ENCODE results near the gene MTCP1.
A peak's percentile ranks its signal among the peaks of the same experiment; 100 is the strongest.

The MTCP1 gene

GRCh38 chrX:155053656-155054055, 17.3 kb downstream of the MTCP1 start:
- no peak for DNase-seq (ENCODE audit: low read depth)

- DNase-seq (ENCODE audit: low read depth) = no peak
These were observed 18.0 kb downstream of the MTCP1 start for GRCh38 chrX:155052738-155053498.

- DNase-seq (ENCODE audit: low read depth) = no peak
These were observed 21.8 kb downstream of the MTCP1 start for GRCh38 chrX:155048977-155049619.

- DNase-seq (ENCODE audit: low read depth) = no peak
These were observed 24.0 kb downstream of the MTCP1 start for GRCh38 chrX:155046811-155047528.

- no peak for DNase-seq (ENCODE audit: low read depth)
These were observed 24.7 kb downstream of the MTCP1 start for GRCh38 chrX:155046129-155046810.

GRCh38 chrX:155035688-155036087, 35.2 kb downstream of the MTCP1 start:
- DNase-seq (ENCODE audit: low read depth) = no peak

GRCh38 chrX:155031657-155032056, 39.3 kb downstream of the MTCP1 start:
- no peak for DNase-seq (ENCODE audit: low read depth)

GRCh38 chrX:155028877-155029291, 42.1 kb downstream of the MTCP1 start:
- DNase-seq (ENCODE audit: low read depth) = no peak

GRCh38 chrX:155028129-155028528, 42.8 kb downstream of the MTCP1 start:
- no peak for DNase-seq (ENCODE audit: low read depth)

- no peak for DNase-seq (ENCODE audit: low read depth)
These were observed 43.3 kb downstream of the MTCP1 start for GRCh38 chrX:155027509-155028066.

- peak; percentile 90 for DNase-seq (ENCODE audit: low read depth)
These were observed 44.0 kb downstream of the MTCP1 start, which contains the start of gene FUNDC2 for GRCh38 chrX:155026727-155027508. TSS of gene FUNDC2 (plus strand) at chrX:155026844. CDS start at chrX:155026939, 95 bp downstream.

- DNase-seq (ENCODE audit: low read depth) = no peak
These were observed 44.6 kb downstream of the MTCP1 start for GRCh38 chrX:155026420-155026726.

- no peak for DNase-seq (ENCODE audit: low read depth)
These were observed 46.8 kb downstream of the MTCP1 start for GRCh38 chrX:155023907-155024833.

GRCh38 chrX:155022585-155022984, 48.4 kb downstream of the MTCP1 start, which contains the start of gene F8:
TSS of gene F8 (minus strand) at chrX:155022723. CDS start at chrX:155022552, 171 bp downstream.
- DNase-seq (ENCODE audit: low read depth) = no peak

- DNase-seq (ENCODE audit: low read depth) = no peak
These were observed 50.3 kb downstream of the MTCP1 start for GRCh38 chrX:155020591-155020990.

All from T-helper 22 cell (primary cell).